Right cardiac atrium (tissue), 5 donors: ENCODE data around the gene NRP1. TPM values are rescaled to one million over a fixed set of nuclear protein-coding genes. Genes with fewer than 3 reads are reported as not detected.
A peak's percentile ranks its signal among the peaks of the same experiment; 100 is the strongest.

ENCODE experiments used
- ATAC-seq, 2 donors: fragments of 200-7000 bp; cut with Tn5 transposase; one replicate each; pipeline versions ENCODE4 v1.8.0 to v1.9.1; 2020; ENCODE audit warnings: moderate library complexity in 2 of 2, mild to moderate bottlenecking in 1 of 2
- DNase-seq, 3 donors: peaks; one replicate each; pipeline ENCODE4 v3.0.0-alpha.2; 2020
- H3K27ac ChIP-seq: one replicate; pipeline ENCODE4 v1.5.1; 2013; ENCODE audit warnings: mild to moderate bottlenecking, low read length, control low read depth, moderate library complexity
- H3K27me3 ChIP-seq: one replicate; pipeline ENCODE4 v1.6.1; 2013; ENCODE audit not compliant: control insufficient read depth, insufficient read depth
- H3K4me1 ChIP-seq: one replicate; pipeline ENCODE4 v1.6.1; 2013; ENCODE audit warnings: low read length; ENCODE audit not compliant: control insufficient read depth, insufficient read depth
- H3K4me3 ChIP-seq: one replicate; pipeline ENCODE4 v1.5.1; 2013; ENCODE audit warnings: low read length, control low read depth
- H3K9me3 ChIP-seq: one replicate; pipeline ENCODE4 v1.6.1; 2013; ENCODE audit warnings: low read length; ENCODE audit not compliant: control insufficient read depth
- WGBS: extraction: QIAGEN DNeasy Blood & Tissue Kit; methylation state at CpG from one replicate; pipeline ENCODE4 v1.1.7; 2013; 5-methylcytosine and 5-hydroxymethylcytosine counted together
- intact Hi-C, 4 donors: fragments of 100-400 bp; cut with DNase I; formaldehyde crosslinking; loops; one replicate each; pipeline versions ENCODE4 v1.11.0 to v1.14.0; 2022 to 2023
- polyA plus RNA-seq: library from polyadenylated mRNA; stranded (reverse); fragments of 200-250 nt; gene quantifications from one replicate; pipeline ENCODE4 v1.2.3, GENCODE V29; 2013
- total RNA-seq, 4 donors: library from RNA; stranded (reverse); fragmentation: NEBNext Ultra II Directional; extraction: Animal tissue kit (Norgen Biotek cat#: 25700); gene quantifications; one replicate each; pipeline ENCODE4 v1.2.1, GENCODE V29; 2021
- donor health status: healthy with polysubstance abuse.
- donor health status: DM: no; HTN: yes; CAD: no.
- donor health status: DM: no; HTN: no; CAD: no.
- donor health status: DM: no; HTN: yes; CAD: no; lungs with severe emphysema.
- donor health status: DM: yes; HTN: yes; CAD: no.

Gene NRP1
- total and polyA plus RNA-seq, 5 donors = 37.7 to 98.8 (median 92.5) TPM

DNA sequence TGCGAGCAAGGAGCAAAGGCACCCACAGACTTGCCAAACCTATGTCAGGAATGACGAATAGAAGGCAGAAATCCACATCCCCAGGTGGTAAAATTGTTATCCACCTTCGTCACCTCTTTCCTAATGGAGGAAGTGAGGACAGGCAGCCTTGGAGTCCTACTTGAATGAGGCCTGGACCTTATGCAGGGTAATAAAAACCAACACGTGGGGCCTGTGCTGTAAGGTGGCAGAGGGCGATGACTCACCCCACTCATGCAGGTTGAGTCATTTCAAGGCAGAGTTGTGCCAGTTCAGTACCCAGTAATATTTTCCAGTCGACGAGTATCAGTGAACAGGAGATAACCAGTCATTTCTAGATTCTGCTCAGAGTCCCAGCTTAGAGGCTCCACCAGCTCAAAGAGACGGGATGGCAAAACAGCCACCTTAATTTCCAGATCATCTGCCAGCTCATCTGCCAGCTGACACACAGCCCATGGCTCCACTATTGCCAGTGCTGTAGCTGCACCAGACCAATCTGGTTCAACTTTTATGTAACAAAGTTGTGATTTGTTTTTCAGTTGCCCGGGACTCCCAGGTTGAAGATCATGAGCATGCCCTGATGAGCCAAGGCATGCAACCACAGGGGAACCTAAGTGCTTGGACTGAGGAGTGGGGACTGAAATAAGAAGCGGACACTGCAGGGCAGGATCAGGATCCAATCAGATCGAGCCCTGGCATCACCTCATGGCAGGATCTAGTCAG is 200.3 kb downstream of the NRP1 start:
- DNase-seq (no peak), ATAC-seq (peak; percentile 73 to 78)
- no peak overlapping the region for H3K27ac ChIP-seq
- H3K4me1 ChIP-seq = no peaks in the 10 kb centered on the region
- intact Hi-C loops = no loop called here
- no peaks in the 10 kb centered on the region for H3K9me3 ChIP-seq
- no peaks in the 10 kb centered on the region for H3K27me3 ChIP-seq
- WGBS = 81% methylated on average over 11 of the region's 11 CpGs
- no peak overlapping the region for H3K4me3 ChIP-seq

DNA sequence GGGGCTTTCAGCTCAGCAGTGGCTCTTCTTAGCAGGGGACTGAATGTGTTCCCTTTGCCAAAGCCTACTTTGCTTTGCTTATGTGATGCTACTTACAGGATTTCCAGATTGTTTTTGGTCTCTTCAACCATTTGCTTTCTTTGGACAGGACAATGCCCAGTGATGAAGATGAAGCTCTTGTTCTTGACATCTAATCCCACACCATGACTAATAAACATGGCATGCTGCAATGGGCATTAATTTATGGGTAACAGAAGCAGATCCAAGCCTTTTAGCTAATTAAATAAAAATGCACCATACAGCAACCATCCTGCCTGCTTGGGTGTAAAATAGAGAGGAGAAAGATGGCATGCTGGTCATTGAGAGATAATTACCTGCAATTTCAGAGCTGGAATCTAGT is 200.9 kb downstream of the NRP1 start:
- Histone ChIP-seq H3K27ac (no peak overlapping the region), H3K27me3 (no peaks in the 10 kb centered on the region), H3K4me3 (no peak overlapping the region), H3K4me1 (no peaks in the 10 kb centered on the region), H3K9me3 (no peaks in the 10 kb centered on the region)
- intact Hi-C loops = no loop called here
- ATAC-seq = no peak
- DNase-seq = no peak

DNA sequence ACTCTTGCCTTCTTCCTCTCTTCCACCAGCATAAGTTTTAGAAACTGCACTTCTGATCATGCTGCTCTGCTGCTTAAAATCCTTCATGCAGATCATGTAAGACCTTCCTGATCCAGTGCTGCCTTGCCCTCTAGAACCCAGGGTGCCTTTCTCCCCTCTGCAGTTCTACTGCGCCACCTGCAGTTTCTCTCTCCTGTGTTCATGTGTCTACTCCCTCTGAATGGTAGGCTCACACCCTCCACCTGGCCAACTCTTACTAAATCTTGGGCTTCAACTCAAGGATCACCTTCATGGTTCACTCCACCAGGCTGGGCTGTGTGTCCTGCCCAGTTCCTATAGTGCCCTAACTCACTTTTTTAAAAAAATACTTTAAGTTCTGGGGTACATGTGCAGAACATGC is 201.8 kb downstream of the NRP1 start:
- 94% methylated on average over 1 of the region's 1 CpG for WGBS
- H3K27ac ChIP-seq = no peak overlapping the region
- no peak overlapping the region for H3K4me3 ChIP-seq
- DNase-seq (no peak), ATAC-seq (no peak)
- no peaks in the 10 kb centered on the region for H3K4me1 ChIP-seq
- no peaks in the 10 kb centered on the region for H3K27me3 ChIP-seq
- intact Hi-C loops = no loop called here
- H3K9me3 ChIP-seq = no peaks in the 10 kb centered on the region

DNA sequence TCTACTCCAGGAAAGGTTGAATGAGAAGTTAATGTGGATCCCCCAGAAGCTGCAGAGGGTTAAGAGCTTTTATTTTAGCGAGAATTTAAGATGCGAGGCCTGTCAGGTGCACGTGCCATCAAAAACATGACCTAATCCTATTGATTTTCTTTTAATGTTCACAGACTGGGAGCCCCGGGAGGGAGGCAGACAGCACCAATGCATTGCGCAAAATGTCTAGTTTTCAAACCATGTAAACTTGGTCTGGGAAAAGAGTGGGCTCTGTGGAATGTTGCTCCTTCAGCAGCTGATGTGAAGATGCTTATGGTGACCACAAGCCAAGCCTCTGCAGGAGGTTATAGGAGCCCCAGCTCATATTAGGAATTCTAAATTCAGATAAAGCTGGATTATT is 204.5 kb downstream of the NRP1 start:
- H3K27me3 ChIP-seq = no peaks in the 10 kb centered on the region
- no peak overlapping the region for H3K4me3 ChIP-seq
- H3K4me1 ChIP-seq = peaks cover 5% of the 10 kb centered on the region
- H3K9me3 ChIP-seq = no peaks in the 10 kb centered on the region
- ATAC-seq (no peak), DNase-seq (no peak)
- no peak overlapping the region for H3K27ac ChIP-seq
- intact Hi-C loops = no loop called here
- WGBS = 89% methylated on average over 5 of the region's 5 CpGs

GRCh38 chr10:33129141-33129995 is 205.1 kb downstream of the NRP1 start:
- Histone ChIP-seq H3K27me3 (no peaks in the 10 kb centered on the region), H3K4me3 (no peak overlapping the region), H3K27ac (peak overlapping the region; percentile 57), H3K9me3 (no peaks in the 10 kb centered on the region), H3K4me1 (peaks cover 8% of the 10 kb centered on the region)
- DNase-seq (peak; percentile 59 to 80 (median 75)), ATAC-seq (peak; percentile 53 to 65)
- 53% methylated on average over 10 of the region's 10 CpGs for WGBS
- intact Hi-C loops = no loop called here

DNA sequence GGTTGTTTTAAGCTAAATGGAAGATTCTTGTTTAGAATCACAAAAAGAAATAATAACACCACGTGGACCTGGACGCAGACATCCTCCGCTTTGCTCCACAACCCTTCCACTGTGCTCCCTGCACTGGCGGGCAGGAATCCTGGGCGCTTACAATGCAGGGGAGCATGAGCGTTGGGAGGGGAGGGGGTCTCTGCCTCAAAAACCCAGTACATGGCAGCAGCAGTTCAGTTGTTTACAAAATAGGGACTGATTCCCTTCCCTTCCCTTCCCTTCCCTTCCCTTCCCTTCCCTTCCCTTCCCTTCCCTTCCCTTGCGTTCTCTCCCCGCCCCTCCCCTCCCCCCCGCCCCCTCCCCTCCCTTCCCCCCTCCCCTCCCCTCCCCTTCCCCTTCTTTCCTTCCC is 206.8 kb downstream of the NRP1 start:
- 79% methylated on average over 8 of the region's 9 CpGs for WGBS

More for the DNA sequence above, 206.8 kb downstream of the NRP1 start:
- intact Hi-C loops = no loop called here
- Histone ChIP-seq H3K4me1 (peaks cover 8% of the 10 kb centered on the region), H3K27ac (no peak overlapping the region), H3K27me3 (no peaks in the 10 kb centered on the region), H3K9me3 (no peaks in the 10 kb centered on the region), H3K4me3 (no peak overlapping the region)
- ATAC-seq (no peak), DNase-seq (no peak)
